ENCODE measurements around the gene CYP2U1. TPM values are rescaled to one million over a fixed set of nuclear protein-coding genes. Genes with fewer than 3 reads are reported as not detected.
A peak's percentile ranks its signal among the peaks of the same experiment; 100 is the strongest.

CYP2U1 gene
- total RNA-seq, 1 experiment from 2014 or later: 0.82 TPM

DNA sequence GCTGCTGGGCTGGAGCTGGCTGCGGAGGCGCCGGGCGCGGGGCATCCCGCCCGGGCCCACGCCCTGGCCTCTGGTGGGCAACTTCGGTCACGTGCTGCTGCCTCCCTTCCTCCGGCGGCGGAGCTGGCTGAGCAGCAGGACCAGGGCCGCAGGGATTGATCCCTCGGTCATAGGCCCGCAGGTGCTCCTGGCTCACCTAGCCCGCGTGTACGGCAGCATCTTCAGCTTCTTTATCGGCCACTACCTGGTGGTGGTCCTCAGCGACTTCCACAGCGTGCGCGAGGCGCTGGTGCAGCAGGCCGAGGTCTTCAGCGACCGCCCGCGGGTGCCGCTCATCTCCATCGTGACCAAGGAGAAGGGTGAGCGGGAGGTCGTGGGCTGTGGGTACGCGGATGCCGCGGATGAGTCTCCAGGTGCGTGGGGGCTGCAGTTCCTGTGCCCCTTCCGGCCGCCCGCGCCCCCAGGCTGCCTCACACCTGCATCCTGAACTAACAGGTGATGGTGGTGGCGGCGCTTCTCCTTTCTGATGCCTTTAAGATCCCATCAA, 499 bp downstream of the CYP2U1 start:
- no peaks in the 10 kb centered on the region for H3K27me3 ChIP-seq (replicated peaks; ENCODE audit: insufficient read depth, low read depth, low read length, poor library complexity)
- peak overlapping the region; percentile 68 for H3K4me3 ChIP-seq (ENCODE audit: low read depth, low read length, poor library complexity, severe bottlenecking)
- POLR2A ChIA-PET (ENCODE audit: low non-redundant PET): no interaction called here
- no peak for TF ChIP-seq EZH2 (IDR thresholded peaks at IDR 0.05; ENCODE audit: borderline replicate concordance, low read depth, low read length, poor library complexity, severe bottlenecking)
- TF ChIP-seq, protein P1, sequence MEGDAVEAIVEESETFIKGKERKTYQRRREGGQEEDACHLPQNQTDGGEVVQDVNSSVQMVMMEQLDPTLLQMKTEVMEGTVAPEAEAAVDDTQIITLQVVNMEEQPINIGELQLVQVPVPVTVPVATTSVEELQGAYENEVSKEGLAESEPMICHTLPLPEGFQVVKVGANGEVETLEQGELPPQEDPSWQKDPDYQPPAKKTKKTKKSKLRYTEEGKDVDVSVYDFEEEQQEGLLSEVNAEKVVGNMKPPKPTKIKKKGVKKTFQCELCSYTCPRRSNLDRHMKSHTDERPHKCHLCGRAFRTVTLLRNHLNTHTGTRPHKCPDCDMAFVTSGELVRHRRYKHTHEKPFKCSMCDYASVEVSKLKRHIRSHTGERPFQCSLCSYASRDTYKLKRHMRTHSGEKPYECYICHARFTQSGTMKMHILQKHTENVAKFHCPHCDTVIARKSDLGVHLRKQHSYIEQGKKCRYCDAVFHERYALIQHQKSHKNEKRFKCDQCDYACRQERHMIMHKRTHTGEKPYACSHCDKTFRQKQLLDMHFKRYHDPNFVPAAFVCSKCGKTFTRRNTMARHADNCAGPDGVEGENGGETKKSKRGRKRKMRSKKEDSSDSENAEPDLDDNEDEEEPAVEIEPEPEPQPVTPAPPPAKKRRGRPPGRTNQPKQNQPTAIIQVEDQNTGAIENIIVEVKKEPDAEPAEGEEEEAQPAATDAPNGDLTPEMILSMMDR (conservative IDR thresholded peaks at IDR 0.05; ENCODE audit: low read depth, low read length): no peak
- no peak overlapping the region for H3K27ac ChIP-seq (ENCODE audit: low read depth, low read length, poor library complexity, severe bottlenecking)
- no peaks in the 10 kb centered on the region for H3K9me3 ChIP-seq (ENCODE audit: low read depth, low read length, poor library complexity, severe bottlenecking)
- H3K4me1 ChIP-seq (ENCODE audit: insufficient read depth, low read length, poor library complexity, severe bottlenecking): peaks cover 6% of the 10 kb centered on the region
- intact Hi-C loops (cut with micrococcal nuclease; ENCODE audit: unreplicated experiment): no loop called here
- no peak for DNase-seq (ENCODE audit: low spot score)
- no TSS peak for BruUV-seq (replicated peaks)
- CTCF ChIA-PET: no interaction called here
- no peaks in the 10 kb centered on the region for H3K36me3 ChIP-seq (ENCODE audit: insufficient read depth, low read length, poor library complexity, severe bottlenecking)

DNA sequence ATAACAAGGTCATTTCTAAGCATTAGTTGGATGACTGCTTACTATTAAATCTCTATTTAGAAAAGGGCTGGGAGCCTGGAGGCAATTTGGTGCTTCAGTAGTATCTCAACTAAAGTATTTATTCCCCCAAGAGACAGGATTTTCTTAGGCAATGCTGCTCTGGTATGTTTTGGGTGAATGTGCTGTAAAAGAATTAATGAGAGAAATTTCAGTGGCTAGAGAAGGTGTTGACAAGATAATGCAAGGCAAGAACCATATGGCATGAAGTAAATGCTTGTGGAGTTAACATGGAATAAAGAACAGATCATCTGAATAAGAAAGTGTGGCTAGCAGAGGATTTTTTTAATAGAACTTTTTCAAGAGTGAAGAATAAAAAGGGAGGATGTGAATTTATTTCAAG, 3.9 kb downstream of the CYP2U1 start:
- no peak for TF ChIP-seq EZH2 (IDR thresholded peaks at IDR 0.05; ENCODE audit: borderline replicate concordance, low read depth, low read length, poor library complexity, severe bottlenecking)
- TF ChIP-seq, protein P1 (conservative IDR thresholded peaks at IDR 0.05; ENCODE audit: low read depth, low read length): no peak
- ChIA-PET CTCF (no interaction called here), POLR2A (ENCODE audit: low non-redundant PET) (no interaction called here)
- no peak for DNase-seq (ENCODE audit: low spot score)
- Histone ChIP-seq H3K36me3 (ENCODE audit: insufficient read depth, low read length, poor library complexity, severe bottlenecking) (no peaks in the 10 kb centered on the region), H3K27ac (ENCODE audit: low read depth, low read length, poor library complexity, severe bottlenecking) (no peak overlapping the region), H3K4me1 (ENCODE audit: insufficient read depth, low read length, poor library complexity, severe bottlenecking) (peaks cover 6% of the 10 kb centered on the region), H3K27me3 (replicated peaks; ENCODE audit: insufficient read depth, low read depth, low read length, poor library complexity) (no peaks in the 10 kb centered on the region), H3K9me3 (ENCODE audit: low read depth, low read length, poor library complexity, severe bottlenecking) (no peaks in the 10 kb centered on the region), H3K4me3 (ENCODE audit: low read depth, low read length, poor library complexity, severe bottlenecking) (no peak overlapping the region)
- no TSS peak for BruUV-seq (replicated peaks)
- intact Hi-C loops (cut with micrococcal nuclease; ENCODE audit: unreplicated experiment): no loop called here

DNA sequence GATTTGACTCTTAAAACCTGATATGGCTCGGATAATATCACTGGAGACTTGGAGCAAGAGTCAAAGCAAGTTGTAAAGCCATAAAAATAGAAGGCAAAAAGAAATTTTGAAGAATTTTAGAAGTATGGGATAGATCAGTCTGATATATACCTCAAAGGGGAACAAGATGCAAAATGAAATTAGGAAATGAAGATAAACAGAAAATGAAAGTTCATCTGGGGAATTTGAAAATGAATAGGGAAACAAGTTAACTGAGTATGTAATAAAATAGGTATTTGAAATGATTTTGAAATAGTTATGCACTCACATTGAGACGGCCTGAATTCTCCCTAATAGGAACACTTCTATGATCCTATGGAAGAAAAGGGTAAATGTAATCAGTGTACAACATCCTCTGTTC, 5.7 kb downstream of the CYP2U1 start:
- DNase-seq (ENCODE audit: low spot score): no peak
- Histone ChIP-seq H3K36me3 (ENCODE audit: insufficient read depth, low read length, poor library complexity, severe bottlenecking) (no peaks in the 10 kb centered on the region), H3K9me3 (ENCODE audit: low read depth, low read length, poor library complexity, severe bottlenecking) (no peaks in the 10 kb centered on the region), H3K27ac (ENCODE audit: low read depth, low read length, poor library complexity, severe bottlenecking) (no peak overlapping the region), H3K27me3 (replicated peaks; ENCODE audit: insufficient read depth, low read depth, low read length, poor library complexity) (no peaks in the 10 kb centered on the region), H3K4me3 (ENCODE audit: low read depth, low read length, poor library complexity, severe bottlenecking) (no peak overlapping the region), H3K4me1 (ENCODE audit: insufficient read depth, low read length, poor library complexity, severe bottlenecking) (no peaks in the 10 kb centered on the region)
- intact Hi-C loops (cut with micrococcal nuclease; ENCODE audit: unreplicated experiment): no loop called here
- no peak for TF ChIP-seq EZH2 (IDR thresholded peaks at IDR 0.05; ENCODE audit: borderline replicate concordance, low read depth, low read length, poor library complexity, severe bottlenecking)
- TF ChIP-seq, protein P1 (conservative IDR thresholded peaks at IDR 0.05; ENCODE audit: low read depth, low read length): no peak
- ChIA-PET POLR2A (ENCODE audit: low non-redundant PET) (no interaction called here), CTCF (no interaction called here)
- no TSS peak for BruUV-seq (replicated peaks)

Data from A673 (cell line).